ENCODE results near the gene NCKAP5.

The NCKAP5 gene

DNA sequence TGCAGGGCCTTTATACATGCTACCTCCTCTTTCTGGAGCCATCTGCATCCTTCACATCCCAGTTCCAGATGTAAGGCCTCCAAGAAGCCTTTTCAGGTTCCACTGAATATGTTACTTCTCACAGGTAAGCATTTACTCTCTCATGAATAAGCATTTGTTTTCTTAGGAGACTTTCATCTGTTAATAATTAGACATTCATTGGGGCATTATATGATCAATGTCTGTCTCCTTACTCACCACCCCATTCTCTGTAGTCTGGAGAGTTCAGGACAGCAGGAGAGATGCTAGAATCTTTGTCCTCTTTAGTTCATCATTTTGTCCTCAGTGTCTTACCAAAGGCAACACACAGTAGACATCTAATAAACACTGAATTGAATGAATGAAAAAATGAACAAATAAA is 185.7 kb downstream of the NCKAP5 start:
- no peak for DNase-seq (ENCODE audit: low read depth in 2 of 2)

DNA sequence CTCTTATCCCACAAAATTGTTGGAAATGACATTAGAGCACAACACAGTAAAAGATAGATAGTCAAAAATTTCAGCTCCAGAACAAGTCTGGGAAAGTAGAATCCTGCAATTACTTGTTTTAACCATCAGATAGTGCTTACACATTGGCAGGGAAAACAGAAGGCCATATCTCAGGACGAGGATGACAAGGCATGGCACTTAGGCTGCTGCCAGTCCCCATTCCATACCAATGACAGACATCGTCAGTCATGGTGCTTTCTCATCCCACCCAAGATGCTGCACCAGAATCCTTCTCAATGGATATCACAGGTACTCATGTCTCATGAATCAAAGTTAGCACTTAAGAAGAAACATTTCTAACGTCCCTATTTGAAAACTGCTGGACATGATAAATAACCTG is 187.3 kb downstream of the NCKAP5 start:
- DNase-seq (ENCODE audit: low read depth in 2 of 2) = no peak

DNA sequence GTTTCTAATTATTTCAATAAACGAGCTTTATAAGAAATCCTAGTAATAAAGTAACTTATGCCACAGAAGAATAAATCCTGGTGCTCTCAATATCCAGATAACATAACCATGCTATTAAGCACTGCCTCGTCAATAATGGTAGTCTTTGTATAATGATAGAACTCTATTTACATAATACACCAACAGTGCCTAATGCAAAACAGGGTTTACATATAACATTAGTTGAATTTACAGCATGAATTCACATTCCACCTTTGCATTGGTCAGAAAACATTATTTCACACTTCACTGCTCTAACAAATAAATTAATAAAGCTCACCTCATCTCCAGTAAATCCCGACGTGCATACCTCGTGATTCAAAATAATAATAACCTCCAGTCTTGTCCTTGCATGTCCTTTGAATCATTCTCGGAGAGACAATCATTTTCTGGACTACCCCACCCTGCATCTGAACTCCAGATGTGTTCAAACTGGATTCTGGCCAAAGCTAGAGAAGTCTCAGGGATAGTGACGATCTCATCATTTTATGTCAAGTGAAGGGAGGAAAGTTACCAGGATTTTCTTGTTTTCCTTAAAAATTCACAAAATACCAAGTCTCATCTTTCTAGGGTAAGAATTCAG is 189.2 kb downstream of the NCKAP5 start:
- no peak for DNase-seq (ENCODE audit: low read depth in 2 of 2)

DNA sequence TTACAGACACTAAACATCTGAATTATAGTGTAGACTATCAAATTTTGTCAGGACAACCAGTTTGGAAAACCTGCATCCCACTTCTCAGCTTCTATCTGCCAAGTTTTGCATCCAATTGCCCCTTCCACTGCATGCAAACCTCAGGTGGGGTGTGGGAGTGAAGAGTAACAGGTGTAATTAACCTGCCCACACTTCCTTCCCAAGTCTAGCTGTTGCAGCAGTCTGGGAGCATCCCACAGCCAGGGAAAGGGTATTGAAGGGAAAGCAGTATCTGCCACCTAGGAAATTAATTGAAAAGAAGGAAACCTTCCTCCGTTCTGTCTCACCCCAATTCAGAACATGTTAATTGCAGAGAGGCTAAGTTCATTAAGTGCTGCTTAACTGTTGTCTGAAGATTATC is 189.9 kb downstream of the NCKAP5 start:
- DNase-seq (ENCODE audit: low read depth in 2 of 2) = no peak

DNA sequence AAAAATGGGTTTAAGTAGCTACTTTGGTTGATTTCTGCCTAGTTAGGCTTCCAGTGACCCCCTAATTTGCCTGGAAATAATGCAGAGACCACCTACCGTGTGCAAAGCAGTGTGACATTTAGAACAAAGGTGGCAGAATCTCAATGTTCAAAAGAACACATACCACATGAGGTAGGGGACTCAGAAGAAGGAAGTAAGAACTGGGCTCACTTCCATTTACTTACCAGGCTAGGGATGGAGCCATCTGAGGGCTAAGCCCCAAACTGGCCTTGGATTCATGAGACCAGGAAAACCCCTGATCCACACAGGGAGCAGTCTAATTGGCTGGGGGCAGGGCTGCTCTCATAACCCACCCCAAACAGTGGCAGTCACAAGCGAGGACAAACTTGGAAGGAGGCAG is 190.7 kb downstream of the NCKAP5 start:
- DNase-seq (ENCODE audit: low read depth in 2 of 2) = no peak

DNA sequence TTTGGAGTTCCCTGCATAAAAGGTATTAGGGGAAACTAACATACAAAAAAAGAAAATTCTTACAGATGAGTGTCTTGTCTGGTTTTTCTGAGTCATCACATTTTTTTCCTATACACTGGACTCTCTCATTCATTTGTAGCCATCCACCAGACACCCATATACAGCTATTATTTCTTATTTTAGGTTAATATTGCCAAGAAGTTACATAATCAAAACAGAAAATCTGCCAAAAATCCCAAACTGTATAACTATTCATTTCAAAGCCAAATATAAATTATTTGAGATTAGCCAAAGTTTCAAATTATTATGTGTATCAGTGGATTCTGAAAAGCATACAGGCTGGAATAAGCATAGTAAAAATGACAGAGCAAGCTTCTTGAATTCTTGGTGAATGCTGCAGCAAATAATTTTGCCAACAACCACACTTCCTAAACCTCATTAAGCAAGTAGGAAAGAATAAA is 191.2 kb downstream of the NCKAP5 start:
- no peak for DNase-seq (ENCODE audit: low read depth in 2 of 2)

DNA sequence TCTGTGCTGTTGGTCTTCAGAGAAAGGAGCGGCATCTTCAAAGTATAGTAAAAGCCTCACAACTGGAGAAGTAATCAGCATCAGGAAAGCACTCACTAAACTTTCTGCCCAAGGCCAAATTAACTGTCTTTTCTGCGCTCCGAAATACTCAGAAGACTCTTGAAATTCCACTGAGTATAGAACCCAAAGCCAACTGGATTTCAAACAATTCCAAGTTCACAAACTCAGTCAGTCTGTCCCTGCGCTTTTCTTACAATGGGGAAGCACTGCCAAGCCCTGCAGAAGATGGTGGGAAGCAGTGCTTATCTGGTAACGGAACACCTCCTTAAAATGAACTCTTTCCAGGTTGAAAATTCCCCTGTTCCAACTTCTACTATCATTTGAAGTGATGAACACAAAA is 193.5 kb downstream of the NCKAP5 start:
- DNase-seq (ENCODE audit: low read depth in 2 of 2) = no peak

DNA sequence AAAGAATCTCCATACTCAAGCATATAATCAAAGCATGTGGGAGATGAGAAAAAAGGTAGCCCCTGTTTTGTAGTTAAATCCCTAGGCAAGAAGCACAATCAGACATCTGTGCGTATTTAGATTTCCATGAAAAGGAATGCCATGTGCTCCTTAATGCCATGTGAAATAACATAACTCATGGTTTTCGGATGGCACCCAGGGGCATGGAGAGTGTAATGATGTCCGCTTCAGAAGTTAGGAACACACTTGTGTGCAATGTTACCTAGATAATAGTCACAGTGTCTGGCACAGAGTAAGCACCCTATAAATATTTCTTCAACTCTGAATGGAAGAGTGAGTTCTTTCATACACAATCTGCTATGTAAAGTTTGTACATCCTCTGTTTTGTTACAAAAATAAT is 197.0 kb downstream of the NCKAP5 start:
- DNase-seq (ENCODE audit: low read depth in 2 of 2) = no peak

DNA sequence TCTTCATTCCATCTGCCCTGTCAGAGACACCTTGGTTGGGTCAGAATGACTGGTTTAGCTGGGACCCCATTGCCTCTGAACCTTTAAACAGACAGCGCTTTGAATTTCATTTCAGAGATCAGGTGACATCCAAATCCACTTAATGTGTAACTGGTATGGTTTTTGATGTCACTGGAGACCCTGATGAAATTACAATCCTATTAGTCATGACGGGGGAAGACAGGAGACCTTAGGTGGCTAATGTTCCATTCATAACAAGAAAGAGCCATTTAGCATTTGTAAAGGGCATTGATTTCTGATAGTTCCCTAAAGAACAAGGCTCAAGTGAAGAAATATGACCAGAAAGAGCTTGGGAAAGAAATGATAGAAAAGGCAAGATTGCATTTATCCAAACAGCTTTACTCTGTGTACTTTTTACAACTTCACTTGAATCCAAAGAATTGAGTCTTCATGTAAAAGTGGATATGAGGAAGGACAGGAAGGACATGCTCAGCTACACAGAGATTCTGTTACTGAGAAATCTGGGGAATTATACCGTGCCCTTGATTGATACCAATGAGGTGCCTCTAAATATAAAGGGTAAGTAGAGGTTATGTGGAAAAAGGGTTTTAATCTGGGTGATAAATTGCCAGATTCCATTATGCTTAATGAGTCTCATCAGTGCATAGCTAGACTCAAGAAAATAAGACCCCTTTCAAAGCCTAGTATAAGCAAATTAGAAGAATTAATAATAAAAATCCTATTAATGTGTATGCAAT is 198.2 kb downstream of the NCKAP5 start:
- no peak for DNase-seq (ENCODE audit: low read depth in 2 of 2)

DNA sequence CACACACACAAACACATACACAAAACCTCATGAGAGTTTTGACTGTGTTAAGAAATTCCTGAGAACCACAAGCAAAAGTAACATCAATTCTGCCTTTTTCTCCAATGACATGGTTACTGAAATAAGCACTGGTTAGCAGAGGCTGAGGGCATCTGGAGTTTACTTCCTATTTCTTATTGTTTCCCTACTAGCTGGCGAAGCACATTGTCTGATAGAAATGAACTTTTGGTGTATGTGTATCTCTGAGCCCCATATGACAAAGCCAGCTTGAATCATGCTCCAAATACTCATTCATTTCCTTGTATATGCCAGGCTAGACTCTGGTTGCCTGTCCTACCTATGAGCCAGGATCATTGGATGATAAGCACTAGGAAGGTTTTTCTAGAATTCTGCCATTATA is 203.1 kb downstream of the NCKAP5 start:
- no peak for DNase-seq (ENCODE audit: low read depth in 2 of 2)

DNA sequence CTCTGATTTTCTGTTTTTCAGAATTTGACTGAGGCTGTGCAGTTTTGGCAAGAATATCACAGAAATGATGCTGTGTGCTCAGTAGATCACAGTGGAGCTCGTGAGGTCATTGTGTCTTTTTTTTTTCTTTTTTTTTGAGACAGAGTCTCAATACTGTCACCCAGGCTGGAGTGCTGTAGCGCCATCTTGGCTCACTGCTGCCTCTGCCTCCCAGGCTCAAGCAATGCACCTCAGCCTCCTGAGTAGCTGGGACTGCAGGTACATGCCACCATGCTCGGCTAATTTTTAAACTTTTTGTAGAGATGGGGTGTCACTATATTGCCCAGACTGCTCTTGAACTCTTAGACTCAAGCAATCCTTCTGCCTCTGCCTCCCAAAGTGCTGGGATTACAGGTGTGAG is 203.6 kb downstream of the NCKAP5 start:
- DNase-seq (ENCODE audit: low read depth in 2 of 2) = no peak

DNA sequence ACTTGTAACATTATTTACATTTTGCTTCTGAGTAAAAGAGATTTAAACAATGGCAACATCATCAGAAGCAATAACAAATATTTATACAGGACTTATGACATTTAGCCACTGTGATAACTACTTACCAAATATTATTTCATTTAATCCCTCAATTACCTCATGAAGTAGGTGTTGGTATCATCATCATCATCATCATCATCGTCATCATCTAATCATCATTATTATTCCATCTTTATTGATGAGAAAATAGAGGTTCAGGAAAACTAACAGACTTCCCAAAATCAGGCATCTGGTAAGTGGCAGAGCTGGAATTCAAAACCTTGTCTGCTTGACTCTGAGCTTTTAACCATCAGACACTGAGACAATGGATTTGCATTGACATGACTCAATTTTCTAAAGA is 204.4 kb downstream of the NCKAP5 start:
- DNase-seq (ENCODE audit: low read depth in 2 of 2) = no peak

DNA sequence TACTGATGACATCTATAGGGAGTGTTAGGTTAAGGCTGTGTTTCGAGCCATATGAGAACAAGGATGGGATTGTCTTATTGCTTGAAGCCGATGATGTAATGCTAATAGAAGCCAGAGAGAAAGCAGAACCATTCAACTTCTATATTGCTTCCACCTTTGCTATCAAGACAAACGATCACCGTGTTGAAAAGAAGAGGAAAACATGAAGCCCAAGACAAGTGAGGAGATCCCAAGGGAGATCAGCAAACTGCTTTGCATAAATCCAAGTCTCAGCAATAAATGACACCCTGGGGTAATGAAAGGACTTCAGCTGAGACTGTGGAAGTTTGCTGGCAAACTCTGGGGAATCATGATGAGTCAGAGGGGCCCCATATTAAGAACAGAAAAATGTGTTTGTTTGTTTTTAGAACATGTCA is 206.2 kb downstream of the NCKAP5 start:
- no peak for DNase-seq (ENCODE audit: low read depth in 2 of 2)

DNA sequence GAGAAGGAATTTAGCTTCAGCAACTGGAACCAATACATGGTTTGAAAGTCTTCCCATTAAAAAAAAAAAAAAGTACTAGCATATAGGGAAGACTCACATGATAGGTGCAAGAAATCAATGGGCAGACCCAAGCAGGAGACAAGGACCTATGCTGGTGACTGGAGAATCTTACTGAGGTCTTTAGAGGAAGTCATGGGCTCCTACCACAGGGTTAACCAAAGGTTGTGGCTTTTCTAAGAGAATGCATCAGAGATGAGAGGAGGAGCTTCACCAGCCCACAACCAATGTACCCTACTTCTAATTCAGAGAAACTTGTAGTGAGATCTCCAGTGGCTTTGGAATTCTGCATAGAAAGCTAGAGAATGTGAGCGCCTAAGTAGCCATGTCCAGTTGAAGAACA is 207.4 kb downstream of the NCKAP5 start:
- DNase-seq (ENCODE audit: low read depth in 2 of 2) = no peak

DNA sequence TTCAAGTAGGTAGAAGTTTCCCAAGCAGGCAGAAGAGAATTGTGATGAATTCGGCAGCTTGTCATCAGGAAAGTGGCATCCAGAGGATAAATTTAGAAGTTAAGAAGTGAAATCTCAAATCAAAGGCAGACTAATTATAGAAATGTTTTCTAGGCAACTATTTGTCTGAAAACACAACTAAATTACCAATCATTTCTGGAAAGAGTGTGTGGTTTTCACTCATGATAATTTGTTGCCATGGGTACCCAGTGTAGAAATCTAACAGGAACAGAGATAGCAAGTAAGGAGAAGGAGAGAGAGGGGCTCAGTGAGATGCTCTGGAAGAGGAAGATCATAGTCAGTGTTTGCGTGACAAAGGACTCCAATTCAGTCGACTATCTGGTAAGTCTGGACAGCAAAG is 208.1 kb downstream of the NCKAP5 start:
- no peak for DNase-seq (ENCODE audit: low read depth in 2 of 2)

DNA sequence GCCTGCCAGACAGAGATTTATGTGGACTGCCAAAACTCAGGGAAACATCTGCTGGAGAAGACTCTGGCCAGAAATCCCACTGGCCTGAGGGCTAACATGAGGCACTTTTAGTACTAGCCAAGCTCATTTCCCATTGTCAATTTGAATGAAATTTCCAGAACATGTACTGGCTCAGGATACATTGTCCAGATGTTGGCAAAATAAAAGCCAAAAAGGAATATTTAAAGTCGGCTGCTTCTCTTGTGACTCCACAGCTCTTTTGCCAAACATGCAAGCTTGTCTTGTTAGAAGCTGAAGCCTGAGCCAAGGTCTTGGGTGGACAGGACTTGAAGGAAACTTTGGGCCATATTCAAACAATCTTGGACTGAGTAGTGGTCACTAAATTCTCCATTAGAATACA is 215.5 kb downstream of the NCKAP5 start:
- no peak for DNase-seq (ENCODE audit: low read depth in 2 of 2)

DNA sequence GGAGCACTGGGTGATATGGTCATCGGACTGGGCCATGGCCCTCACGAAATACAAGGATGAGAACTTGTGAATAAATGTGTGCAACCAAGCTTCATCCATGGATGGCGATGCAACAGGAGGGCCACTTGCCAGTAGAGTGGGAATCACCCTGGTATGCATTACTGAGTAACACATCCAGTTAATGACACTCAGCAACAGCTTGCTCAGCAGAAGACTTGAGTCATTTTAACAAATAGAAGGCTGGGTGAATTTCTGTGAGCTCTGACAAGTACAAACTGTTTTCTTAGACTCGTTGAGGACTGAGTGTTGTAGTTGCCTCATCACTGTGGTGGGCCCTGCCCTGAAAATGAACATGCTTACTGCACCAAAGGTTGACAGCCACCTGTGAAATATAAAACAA is 221.6 kb downstream of the NCKAP5 start:
- no peak for DNase-seq (ENCODE audit: low read depth in 2 of 2)

DNA sequence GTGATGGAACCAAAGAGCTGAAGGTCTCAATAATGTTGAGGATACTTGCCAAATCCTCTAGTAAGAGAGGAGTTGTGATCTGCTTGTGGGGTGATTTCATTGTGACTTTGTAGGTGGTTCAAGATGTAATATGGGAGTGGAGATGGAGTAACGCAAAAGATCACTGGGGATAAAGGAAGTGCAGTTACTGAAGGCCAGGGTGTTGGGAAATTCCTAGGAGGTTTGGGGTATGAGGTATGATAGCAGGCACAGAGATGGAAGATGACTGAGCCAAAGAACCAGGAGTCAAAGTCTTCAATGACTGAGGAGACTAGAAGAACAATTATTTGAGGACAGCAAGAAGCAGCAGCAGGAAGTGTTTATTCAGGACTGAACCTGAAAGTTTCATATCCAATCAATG is 222.6 kb downstream of the NCKAP5 start:
- no peak for DNase-seq (ENCODE audit: low read depth in 2 of 2)

DNA sequence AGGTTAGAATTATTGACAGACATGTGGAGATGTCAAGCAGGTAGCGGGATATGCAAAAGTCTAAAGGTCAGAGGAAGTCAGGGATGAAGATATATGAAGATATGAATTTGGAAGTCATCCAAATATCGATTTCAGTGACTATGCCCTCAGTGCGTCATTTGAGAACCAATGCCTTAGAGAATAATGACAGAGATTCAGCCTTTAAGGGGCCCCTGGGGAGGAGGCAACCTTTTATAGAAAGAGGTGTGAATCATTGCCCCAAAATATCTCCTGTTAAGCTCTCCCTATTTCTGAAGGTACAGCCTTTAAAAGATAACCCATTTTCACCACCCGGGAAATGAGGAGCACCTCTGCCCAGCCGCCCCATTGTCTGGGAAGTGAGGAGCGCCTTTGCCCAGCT is 223.4 kb downstream of the NCKAP5 start:
- no peak for DNase-seq (ENCODE audit: low read depth in 2 of 2)

DNA sequence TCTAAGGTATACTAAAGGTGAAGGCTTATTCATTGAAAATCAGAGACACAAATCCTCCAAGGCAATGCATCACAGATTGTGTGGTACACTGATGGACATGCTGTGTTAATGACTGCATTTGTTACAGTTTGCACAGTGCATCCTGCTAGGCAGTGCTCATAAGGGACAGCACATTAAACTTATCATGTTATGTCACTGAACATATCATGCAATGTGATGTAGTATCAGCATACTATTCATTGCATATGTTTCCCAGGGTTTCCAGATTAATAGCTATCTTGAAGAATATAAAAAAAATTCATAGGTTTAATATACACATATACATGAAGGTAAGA is 225.3 kb downstream of the NCKAP5 start:
- no peak for DNase-seq (ENCODE audit: low read depth in 2 of 2)

DNA sequence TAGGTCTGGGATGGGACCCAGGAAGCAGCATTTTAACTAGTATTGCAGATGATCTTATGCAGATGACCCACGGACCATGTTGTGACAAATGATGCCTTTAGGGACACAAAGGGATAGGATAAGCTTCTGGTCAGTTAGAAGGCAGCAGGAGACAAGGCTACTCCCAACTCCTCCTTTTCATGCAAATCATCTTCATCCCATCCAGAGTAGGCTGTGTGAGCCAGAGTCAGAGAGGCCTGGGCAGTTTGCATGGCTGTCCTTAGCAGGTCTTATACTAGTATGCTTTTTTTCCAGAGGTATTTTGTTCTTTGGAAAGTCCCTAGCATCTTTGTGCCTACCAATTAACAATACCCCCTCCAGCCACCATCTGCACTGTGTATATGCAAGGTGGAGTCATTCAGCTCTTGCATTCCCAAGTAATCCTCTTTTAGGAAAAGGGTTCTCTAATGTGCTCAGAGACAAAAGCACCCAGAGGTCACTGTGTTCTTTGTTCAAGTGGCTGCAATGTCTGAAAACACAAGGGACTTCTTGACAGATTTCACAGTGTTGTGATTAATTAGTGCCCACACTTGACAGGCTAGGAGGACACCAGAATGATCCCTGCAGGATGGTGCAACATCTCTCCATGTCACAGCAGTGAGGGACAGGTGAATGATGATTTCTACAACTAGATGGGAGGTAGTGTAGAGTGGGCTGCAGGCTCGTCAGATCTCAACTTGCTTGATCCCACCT is 225.8 kb downstream of the NCKAP5 start:
- DNase-seq (ENCODE audit: low read depth in 2 of 2) = no peak

DNA sequence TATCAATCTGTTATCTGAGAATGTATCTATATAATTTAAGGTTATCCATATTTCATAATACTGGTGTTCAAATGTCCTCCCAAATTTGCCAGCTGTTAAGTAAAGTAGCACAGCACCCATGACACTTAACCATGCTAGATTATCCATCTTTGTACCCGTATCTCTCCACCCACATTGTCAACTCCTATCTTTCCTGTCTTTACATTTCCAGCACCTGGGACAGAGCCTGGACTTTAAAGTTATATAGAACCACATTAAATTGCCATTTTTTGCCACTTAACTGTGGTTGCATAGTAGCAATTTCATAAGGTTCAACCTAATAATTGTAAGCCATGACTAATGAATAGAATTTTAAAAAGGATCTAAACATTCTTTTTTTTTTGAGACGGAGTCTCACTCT is 226.7 kb downstream of the NCKAP5 start:
- no peak for DNase-seq (ENCODE audit: low read depth in 2 of 2)

DNA sequence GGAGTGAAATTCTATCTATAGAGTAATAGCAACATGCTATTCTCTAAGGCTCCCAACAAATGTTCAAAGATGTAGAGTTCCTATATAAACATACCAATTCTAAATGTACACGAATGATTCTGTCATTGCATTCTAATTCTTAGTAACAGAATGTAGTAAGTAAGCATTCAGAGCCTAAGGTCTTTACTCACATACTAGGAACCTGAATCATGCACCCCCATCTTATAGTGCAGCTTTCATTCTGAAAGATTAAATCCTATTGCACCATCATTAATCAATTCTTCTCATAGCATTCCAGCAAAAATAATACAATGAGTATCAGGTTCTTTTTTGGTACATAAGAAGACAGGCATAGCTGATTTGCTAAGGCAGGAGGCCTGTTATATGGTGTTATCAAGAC is 230.0 kb downstream of the NCKAP5 start:
- DNase-seq (ENCODE audit: low read depth in 2 of 2) = no peak

Measured in stimulated activated CD8-positive, alpha-beta memory T cell treated with anti-CD3 and anti-CD28 coated beads, Interleukin-7, amount 100 ng/mL, for 4 hours (primary cell).